ENCODE results near the gene GNAT2.

Gene GNAT2

GRCh38 chr1:109557520-109557919, 61.9 kb downstream of the GNAT2 start:
- DNase-seq (ENCODE audit: low read depth) = no peak

GRCh38 chr1:109556563-109556962, 62.9 kb downstream of the GNAT2 start:
- no peak for DNase-seq (ENCODE audit: low read depth)
